T-helper 1 cell treated with Interleukin-12 subunit alpha and Interleukin-12 subunit beta and Interleukin-4 antibody, amounts not matched to agents 30 ng/mL and 1 ng/mL, for 36 hours (primary cell): ENCODE results near the gene TDRD6. TPM values are rescaled to one million over a fixed set of nuclear protein-coding genes. Genes with fewer than 3 reads are reported as not detected.
"Not testable (repeated sequence)": the region's sequence is repeated elsewhere in the genome, so short reads cannot be mapped to it uniquely, and the experiment has no call there.

Experiments used
- intact Hi-C: fragments of 100-400 bp; cut with micrococcal nuclease; formaldehyde crosslinking; loops from one replicate; pipeline ENCODE4 v1.15.1; 2024
- total RNA-seq: library from RNA; stranded (reverse); gene quantifications from 2 replicates; pipeline ENCODE4 v1.2.3, GENCODE V29; 2022

TDRD6 gene
- total RNA-seq, 1 donor from 2014 or later: not detected

GRCh38 chr6:46741482-46741881 is 53.8 kb downstream of the TDRD6 start:
- intact Hi-C loops: no loop called here

- intact Hi-C loops: no loop called here
These were observed 54.2 kb downstream of the TDRD6 start for GRCh38 chr6:46741910-46742309.

- intact Hi-C loops: no loop called here
These were observed 55.9 kb downstream of the TDRD6 start for GRCh38 chr6:46743425-46744158.

- intact Hi-C loops: not testable (repeated sequence)
These were observed 56.6 kb downstream of the TDRD6 start for GRCh38 chr6:46744159-46744725.

- intact Hi-C loops: no loop called here
These were observed 58.3 kb downstream of the TDRD6 start for GRCh38 chr6:46745973-46746372.

- intact Hi-C loops: no loop called here
These were observed 59.0 kb downstream of the TDRD6 start, which contains the start of gene ANKRD66 for GRCh38 chr6:46746696-46747095. ANKRD66 (plus strand) TSS chr6:46746933; CDS start chr6:46751949, 5,016 bp downstream.

GRCh38 chr6:46748940-46749503 is 61.3 kb downstream of the TDRD6 start:
- intact Hi-C loops: no loop called here

- intact Hi-C loops: no loop called here
These were observed 62.0 kb downstream of the TDRD6 start for GRCh38 chr6:46749731-46750130.

GRCh38 chr6:46751658-46752057 is 64.0 kb downstream of the TDRD6 start:
- intact Hi-C loops: no loop called here

Other genes starting within 250 kb of the TDRD6 start
- gene RCAN2, start 196.4 kb upstream of the TDRD6 start, total RNA-seq: 6.4 and 6.6 TPM in 2 replicates
- not detected in 2 replicates for gene CYP39A1, start 35.1 kb upstream of the TDRD6 start, total RNA-seq
- gene SLC25A27, start 34.9 kb upstream of the TDRD6 start, total RNA-seq: not detected in 2 replicates
- not detected in 2 replicates for gene PLA2G7, start 47.5 kb downstream of the TDRD6 start, total RNA-seq
- gene ANKRD66, start 59.0 kb downstream of the TDRD6 start, total RNA-seq: not detected in 2 replicates
- not detected in 2 replicates for gene MEP1A, start 105.5 kb downstream of the TDRD6 start, total RNA-seq
- not detected in 2 replicates for gene ADGRF5, start 234.1 kb downstream of the TDRD6 start, total RNA-seq